Activated CD8-positive, alpha-beta memory T cell treated with anti-CD3 and anti-CD28 coated beads, Interleukin-2, amount 50 U/mL, for 24 hours (primary cell): ENCODE data around the gene MFSD12.

ENCODE experiments used
- DNase-seq: peaks from one replicate; pipeline ENCODE4 v3.0.0-alpha.2; 2020; ENCODE audit errors: extremely low read depth

MFSD12 gene

DNA sequence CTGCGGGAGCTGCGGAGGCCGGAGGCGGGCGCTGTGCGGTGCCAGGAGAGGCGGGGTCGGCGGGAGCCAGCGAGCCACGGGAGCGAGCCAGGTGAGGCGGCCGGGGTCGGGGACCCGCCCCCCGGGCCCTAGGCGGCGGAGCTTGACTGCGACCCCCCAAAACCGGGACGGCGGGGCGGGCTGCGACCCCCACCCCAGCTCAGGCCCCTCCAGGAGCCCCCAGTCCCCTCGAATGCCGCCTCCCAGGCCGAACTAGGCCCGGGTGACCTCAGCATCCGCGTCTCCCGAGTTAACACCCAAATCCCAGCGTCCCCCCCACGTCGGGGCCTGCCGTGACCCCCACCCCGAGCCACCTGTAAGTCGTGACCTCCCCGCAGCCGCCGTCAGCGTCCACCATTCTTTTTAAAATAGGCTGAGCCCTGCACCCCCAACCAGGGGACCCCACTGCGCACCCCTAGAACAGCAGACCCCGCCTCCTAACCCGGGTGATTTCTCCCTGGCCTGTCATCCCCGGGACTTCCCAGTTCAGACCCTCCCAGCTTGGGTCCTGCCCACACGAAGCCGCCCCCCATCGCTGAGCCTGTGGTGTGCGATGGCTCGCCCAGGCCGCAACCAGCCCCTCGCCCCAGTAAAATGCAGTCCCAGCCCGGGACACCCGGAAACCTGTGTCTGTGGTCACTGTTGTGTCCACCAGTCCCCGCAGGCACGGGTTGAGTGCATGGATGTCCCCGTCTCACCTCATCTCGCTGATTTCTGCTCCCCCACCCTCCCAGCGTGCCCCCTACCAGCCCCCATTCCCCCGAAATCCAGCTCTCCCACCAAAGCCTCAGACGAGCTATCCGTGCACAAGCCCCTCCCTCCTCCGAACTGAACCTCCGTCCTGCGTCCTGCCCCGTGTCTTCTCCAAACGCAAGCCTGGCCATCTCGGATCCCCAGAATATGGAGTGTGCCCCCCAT, 50.7 kb downstream of the MFSD12 start:
- no peak for DNase-seq

DNA sequence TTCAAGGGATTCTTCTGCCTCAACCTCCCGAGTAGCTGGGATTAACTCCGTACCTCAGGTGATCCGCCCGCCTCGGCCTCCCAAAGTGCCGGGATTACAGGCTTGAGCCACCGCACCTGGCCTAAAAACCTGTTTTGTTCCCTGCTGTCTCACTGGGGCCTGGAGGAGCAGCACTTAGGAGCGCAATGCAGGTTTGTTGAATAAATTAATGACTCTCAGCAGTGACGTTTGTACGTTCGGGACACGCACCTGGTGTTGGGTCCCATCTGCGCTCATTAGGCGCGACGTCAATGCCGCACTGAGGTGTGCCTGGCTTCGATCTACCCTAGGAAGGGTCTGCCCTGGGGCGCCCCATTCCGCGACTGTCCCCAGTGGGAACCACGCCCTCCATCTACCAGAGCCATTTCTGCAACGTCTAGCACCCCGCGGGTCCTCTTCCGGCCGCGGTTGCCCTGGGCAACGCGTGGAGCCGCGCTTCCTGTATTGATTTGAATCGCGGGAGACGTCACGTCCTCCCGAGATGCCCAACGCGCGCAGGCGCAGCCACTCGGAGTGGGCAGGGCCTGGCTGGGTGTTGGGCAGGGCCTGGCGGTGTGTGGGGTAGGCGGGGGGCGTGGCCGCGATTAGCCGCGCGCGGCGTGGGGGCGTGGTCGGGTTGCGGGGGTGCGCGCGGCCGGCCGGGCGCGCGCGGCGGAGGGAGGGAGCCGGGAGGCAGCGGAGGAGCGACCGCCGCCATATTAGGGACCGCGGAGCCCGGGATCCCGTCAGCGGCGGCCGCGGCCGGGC, 51.6 kb downstream of the MFSD12 start, which contains the start of gene FZR1:
Gene FZR1, plus strand, starts transcription at position 714 of the 786 bp plus-strand sequence. CDS start 16,679 bp downstream, outside the sequence.
- peak; percentile 98 for DNase-seq

DNA sequence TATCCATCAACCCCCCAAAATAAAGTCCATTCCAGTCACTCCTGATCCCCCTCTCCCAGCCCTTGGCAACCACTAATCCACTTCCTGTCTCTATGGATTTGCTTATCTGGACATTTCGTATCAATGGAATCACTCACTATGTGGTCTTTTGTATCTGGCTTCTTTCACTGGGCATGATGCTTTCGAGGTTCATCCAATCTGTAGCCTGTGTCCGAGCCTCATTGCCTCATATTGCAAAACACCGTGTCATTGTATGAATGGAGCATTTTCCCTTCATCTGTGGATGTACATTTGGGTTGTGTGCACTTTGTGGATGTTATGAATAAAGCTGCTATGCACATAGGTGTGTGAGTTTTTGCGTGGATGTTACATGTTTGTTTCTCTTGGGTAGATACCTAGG, 52.7 kb downstream of the MFSD12 start:
- DNase-seq: no peak

DNA sequence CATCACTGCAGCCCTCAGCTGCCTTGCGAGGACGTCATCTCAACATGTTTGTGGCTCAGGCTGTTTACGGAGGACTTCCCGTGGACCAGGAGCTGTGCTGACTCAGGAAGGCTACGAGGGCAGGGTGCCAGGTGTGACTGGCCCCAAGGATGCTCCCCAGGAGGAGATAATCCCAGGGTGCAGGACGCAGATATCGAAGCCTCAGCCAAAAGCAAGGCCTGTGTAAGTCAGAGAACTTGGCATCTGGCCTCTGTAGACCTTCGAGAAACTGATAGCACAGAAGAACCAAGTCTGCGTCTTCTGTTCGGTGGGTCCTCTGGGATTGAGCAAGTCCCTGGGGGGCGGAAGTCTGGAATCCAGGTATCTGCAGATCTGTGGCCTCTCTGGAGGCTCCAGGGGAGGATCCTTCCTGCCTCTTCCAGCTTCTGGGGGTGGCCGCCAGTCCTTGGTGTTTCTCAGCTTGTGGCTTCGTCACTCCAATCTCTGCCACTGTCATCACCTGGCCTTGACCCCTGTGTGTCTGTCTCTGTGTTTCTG, 54.3 kb downstream of the MFSD12 start:
- DNase-seq: no peak

DNA sequence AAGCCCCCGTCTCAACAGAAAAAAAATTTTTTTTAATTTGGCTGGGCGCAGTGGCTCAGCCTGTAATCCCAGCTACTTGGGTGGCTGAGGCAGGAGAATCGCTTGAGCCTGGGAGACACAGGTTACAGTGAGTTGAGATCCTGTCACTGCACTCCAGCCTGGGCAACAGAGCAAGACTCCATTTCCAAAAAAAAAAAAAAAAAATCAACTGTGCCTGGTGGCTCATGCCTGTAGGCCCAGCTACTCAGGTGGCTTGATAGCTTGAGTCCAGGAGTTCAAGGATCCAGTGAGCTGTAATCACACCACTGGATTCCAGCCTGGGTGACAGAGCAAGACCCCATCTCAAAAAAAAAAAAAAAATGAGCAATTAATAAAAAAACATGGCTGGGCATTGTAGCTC, 55.6 kb downstream of the MFSD12 start:
- no peak for DNase-seq

DNA sequence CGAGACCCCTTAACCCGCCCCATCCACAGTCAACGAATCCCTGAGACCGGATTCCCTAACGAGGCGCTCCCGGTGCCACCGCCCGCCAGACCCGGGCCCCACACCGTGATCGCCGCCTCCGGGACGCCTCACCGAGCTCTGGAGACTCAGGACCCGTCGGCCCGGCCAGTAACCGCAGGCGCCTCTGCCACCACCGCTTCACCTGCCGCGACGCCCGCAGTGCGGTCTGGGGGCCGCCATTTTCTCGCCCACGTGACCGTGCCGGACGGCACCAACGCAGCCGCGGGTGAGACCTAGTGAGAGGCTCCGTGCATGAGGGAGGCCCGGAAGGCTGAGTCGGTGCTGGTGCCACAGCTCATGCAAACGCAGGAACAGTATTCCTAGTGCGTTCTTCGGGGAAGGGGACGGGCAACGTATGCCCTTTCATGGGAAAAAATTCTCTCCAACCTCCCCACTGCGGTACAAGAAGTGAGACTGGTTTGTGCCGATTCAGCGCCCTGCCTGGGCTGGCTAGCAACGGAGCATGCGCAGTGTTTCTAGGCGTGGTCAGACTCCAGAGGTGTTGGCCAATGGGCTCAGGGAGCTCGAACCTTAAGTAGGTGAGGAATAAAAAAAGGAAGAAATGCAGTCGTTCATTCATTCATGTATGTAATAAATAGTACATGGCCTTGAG, 56.8 kb downstream of the MFSD12 start, which contains the start of gene DOHH:
Gene DOHH, minus strand, starts transcription at position 246 of the 673 bp plus-strand sequence. CDS start 3,860 bp downstream, outside the sequence.
- DNase-seq: peak; percentile 95

DNA sequence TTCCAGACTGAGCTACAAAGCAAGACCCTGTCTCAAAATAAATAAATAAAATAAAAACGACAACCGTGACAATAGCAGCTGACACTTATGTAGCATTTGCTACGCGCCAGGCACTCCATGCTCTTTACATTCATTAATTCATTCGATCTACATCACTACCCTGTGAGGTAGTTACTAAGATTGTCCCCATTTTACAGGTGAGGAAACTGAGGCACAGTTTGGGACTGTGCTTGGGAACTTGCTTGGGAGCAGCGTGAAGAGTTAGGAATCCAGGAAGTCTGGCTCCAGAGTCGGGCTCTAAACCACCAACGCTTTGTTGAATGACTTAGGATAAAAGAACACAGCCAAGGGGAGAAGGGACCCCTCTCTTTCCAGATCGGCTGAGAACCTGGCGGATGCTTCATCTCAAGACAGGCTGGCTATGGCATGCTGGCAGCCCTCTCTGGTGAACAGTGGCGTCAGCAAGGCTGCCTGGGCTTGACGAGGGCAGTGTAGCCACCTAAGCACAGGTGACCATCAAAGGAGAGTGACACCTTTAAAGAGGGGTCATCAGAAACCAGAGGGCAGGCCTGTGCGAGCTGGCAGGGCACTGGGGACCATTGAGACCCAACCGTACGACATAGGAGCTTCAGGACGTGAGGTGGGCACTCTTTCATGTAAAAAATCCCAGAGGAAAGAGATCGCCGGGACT, 57.5 kb downstream of the MFSD12 start:
- DNase-seq: no peak

DNA sequence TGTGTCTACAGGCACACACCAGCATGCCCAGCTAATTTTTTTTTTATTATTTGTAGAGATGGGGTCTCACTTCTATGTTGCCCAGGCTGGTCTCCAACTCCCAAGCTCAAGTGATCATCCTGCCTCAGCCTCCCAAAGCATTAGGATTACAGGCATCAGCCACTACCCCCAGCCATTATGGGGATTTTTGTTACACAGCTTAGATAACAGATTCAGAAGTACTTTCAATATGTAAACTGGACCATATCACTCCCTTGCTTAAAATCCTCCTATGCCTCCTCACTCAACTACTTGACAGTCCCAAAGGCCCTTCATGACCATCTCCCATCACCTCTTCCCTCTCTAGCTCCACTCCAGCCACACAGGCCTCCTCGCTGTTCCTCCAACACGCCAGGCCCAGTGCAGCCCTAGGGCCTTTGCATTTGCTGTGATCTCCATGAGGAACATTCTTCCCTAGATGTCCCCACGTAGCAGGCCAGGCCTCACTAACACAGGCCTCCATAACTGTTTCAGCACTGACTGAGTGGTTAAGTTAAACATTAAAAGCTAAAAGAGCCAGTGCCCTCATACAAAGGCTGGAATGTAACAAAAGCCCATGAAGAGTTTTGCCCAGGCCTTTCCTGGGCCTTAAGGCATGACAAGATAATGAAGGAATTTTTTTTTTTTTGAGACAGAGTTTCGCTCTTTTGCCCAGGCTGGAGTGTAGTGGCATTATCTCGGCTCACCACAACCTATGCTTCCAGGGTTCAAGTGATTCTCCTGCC, 59.4 kb downstream of the MFSD12 start:
- DNase-seq: no peak

DNA sequence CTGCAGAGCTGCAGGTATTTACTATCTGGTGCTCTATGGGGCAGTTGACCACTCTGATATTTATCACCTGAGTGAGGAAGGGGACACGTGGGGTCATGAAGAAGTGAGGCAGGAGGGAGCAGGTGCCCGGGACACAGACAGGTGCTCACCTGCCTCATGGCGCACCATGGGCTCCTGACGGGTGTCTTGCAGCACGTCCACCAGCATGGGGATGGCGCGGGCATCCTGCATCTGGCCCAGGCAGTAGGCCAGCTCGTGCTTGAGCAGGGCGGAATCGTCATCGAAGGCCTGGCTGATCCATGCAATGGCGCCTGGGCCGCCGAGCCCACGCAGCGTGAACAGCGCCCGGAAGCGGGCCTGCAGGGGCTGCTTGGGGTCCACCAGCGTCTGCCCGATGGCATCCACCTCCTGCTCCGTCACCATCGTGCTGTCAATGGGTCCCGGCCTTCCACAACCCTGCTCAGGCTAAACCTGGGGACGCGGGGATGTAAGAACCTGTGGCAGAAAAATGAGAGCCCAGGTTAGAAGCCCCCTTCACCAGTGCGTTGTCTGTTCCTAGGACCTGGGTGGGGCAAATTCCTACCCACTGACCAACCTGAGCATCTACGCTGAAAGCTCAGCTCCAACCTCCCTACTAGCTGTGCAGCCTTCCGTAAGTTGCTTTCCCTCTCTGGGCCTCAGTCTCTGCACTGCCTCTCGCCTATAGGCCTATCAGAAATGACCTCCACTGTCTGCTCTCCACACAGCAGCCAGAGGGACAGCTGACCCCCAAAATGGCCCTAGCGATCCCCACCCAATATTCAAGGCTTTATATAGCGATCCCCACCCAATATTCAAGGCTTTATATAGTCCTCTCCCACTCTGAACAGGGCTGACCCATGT, 60.8 kb downstream of the MFSD12 start:
- no peak for DNase-seq

DNA sequence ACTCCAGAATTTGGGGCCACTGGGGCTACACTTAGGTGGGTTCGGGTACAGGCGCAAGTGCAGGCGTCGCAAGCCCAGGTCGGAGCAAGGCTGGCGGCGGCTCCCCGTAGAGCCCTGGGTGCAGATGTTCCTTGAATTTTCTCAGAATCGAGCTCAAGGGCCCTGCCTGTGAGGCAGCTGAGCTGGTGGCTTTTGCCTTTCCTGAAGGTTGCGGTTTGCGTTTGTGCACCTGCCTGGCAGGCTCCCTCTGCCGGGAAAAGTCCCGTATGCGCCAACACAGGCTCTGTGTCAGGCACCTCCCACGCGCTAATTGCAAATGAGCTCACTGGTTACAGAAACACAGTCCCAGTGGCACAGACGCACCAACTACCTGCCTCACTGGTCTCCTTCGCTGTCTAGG, 62.8 kb downstream of the MFSD12 start:
- DNase-seq: no peak
